Measurements from ENCODE around the gene ALMS1. TPM values are rescaled to one million over a fixed set of nuclear protein-coding genes. Genes with fewer than 3 reads are reported as not detected.
"Not testable (repeated sequence)": the region's sequence is repeated elsewhere in the genome, so short reads cannot be mapped to it uniquely, and the experiment has no call there.

ALMS1 gene
- polyA plus RNA-seq, 3 donors, result 32.9 to 41.1 (median 38.6) TPM

DNA sequence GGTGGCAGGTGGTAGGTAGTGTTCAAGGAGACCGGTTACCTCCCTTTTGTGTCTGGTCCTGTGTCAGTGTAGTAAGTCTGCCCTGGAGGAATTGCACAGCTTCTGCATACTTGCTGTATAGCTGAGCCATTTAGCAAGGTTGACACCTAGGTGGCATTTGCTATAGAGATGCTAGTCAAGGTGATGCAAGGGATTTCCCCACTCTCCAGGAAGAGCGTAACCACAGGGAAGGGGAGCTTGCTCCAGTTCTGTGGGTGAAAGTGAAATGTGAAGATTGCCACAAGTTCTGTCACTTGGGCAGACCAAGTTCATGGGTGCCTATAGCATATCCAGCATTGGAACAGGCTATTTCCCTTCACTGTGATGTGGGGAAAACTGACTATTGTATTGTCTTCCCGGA lies 228.5 kb downstream of the ALMS1 start:
- DNase-seq (ENCODE audit: low read depth in 3 of 3, low spot score in 2 of 3), result no peak

DNA sequence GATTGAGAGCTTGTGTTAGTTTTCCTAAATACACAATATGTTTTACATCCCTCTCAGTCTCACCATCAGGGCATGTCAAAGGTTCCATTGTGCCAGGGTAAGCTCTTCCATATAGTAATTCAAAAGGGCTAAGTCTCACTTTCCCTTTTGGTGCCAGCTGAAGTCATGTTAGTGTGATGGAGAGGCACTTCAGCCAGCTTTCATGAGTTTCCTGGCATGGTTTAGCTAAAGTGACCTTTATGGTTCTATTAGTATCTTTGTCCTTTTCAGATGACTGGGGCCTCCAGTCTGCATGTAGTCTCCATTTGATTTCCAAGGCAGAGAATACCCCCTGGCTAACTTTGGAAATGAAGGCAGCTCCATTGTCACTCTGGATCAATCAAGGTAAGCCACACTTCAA lies 229.4 kb downstream of the ALMS1 start:
- DNase-seq (ENCODE audit: low read depth in 3 of 3, low spot score in 2 of 3), result no peak

DNA sequence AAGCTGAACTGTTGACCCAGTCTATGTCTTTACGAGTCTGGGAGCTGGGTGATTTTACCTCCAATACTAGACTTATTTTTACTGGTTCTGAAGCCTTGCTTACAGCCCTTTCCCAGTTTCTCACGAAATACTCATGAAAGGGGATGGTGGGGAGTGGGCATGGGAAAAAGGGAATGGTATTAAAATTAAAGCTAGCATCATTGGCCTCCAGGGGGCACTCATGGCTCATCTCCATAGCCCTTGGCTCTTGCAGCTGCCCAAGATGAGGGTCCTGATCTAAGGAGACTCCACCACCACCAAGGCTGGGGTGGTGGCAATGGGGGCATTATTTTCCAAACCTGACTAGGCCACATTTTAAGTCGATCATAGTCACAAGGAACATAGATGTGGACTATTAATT lies 234.3 kb downstream of the ALMS1 start:
- DNase-seq (ENCODE audit: low read depth in 3 of 3, low spot score in 2 of 3), result not testable (repeated sequence)

DNA sequence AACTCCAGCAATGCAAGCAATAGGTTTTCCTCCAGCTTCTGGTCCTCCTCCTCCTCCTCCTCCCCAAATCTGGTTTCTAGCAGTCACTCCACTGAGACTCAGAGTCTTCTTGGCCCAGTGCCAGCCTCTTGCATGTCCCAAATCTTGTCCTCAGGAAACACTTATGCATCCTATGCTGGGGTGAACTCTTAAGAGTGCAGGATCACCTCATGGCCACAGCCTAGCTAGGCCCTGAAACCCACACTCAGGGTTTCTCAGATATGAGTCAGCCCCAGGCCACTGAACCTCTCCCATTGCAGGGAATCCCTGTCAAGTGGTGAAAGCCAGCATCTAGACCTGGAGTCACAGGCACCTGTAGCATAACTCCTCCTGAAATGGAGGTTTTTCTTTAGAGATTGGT lies 238.4 kb downstream of the ALMS1 start:
- DNase-seq (ENCODE audit: low read depth in 3 of 3, low spot score in 2 of 3), result not testable (repeated sequence)

DNA sequence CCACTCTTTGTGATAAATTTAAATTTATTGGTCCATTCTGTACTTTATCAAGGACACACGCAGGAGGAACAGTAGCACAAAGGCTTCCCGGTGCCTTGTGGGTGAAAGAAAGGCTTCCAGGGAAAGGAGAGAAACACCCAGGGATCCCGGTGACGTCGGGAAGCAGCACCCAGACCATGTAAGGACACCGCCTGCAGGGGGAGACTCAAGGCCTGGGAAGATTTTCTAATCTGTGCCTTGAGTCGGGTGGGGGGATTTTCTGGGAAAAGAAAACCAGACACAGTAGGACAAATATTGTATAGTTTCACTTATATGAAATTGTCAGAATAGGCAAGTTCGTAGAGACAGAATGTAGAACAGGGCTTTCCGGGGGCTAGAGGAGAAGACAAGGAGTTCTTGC lies 239.0 kb downstream of the ALMS1 start:
- DNase-seq (ENCODE audit: low read depth in 3 of 3, low spot score in 2 of 3), result not testable (repeated sequence)

DNA sequence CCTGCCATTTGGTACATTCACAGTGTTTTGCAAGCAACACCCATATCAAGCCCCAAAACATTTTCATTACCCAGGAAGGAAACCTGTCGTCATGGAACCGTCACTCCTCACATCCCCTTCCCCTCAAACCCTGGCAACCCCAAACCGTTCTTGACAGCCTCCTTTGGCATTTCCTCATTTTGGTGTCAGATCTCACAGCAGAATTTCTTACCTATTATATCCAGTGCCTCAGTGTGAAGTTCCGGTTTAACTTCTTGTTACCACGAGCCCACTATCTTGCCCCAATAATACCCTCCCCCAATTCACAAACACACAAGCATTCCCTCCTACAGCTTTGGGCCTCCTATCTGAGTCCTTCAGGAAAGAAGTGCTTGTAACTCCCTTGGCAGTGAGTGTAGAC lies 240.6 kb downstream of the ALMS1 start:
- not testable (repeated sequence) for DNase-seq (ENCODE audit: low read depth in 3 of 3, low spot score in 2 of 3)

DNA sequence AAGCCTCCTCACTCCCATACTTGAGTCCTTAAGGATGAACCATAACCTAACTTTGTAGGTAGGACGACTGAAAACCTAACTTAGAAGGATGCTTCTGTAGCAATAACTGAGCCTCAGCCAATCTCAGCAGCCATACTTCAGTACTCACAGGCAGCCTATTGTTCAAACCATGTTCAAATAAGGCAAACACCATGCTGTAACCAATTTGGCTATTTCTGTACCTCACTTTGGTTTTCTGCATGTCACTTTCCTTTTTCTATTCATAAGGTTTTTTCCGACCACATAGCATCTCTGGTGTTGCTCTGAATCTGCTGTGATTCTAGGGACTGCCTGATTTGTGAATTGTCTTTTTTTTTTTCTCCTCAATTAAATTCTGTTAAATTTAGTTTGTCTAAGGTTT lies 242.9 kb downstream of the ALMS1 start:
- DNase-seq (ENCODE audit: low read depth in 3 of 3, low spot score in 2 of 3), result not testable (repeated sequence)

DNA sequence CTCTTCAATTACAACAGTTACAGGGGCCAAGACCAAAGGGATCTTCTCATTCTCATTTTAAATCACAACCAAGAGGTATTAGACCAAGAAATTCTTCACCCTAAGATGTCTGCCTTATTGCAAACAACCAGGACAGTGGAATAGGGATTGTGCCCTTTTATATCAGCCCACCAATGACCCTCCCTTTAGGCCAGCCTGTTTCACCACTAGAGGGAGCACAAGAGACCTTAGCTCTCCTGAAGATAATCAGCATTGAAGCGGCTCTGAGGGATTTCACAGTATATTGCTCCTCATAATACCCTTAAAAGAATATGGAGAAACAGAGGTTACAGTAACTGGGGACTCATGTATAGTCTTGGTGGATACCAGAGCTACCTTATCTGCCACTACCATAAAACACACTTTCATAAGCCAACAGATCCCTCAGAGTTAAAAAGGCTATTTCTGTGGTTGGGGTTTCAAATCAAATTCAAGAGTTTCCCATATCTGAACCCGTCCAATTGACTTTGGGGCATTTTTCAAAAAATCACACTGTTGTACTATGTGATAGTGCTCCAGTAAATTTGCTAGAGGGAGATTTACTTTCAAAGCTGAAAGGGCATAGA lies 245.1 kb downstream of the ALMS1 start:
- not testable (repeated sequence) for DNase-seq (ENCODE audit: low read depth in 3 of 3, low spot score in 2 of 3)

DNA sequence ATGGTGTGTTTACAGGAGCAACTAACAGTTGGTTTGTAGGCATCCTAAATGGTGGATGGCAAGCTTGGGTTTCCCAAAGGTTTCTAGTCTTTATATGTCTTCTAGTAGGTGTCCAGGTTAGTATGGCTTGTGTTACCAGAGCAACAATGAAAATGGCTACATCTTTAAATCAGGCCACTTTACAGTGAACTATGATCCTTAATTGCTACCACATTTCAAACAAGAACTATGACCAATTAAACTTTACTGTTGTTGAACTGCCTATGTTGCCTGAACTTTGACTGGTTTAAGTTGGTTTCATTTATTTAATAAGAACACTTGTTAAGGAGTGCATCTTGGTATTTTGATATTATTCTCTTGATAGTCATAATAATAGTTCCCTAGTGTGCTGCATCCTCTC lies 251.3 kb downstream of the ALMS1 start:
- not testable (repeated sequence) for DNase-seq (ENCODE audit: low read depth in 3 of 3, low spot score in 2 of 3)

DNA sequence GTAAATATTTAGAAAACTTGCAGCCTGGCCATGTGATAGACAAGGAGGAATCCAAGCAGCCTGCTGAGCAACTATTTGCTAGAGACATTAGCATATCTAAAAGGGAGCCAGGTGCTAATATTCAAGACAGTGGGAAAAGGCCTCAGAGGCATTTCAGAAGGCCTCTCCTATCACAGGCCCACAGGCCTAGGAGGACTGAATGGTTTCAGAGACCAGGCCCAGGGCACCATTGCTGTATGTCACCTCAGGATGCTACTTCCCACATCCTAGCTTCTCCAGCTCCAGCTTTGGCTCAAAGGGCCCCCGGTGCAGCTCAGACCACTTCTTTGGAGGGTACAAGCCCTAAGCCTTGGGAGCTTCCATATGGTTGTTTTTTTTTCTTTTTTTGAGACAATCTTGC lies 252.8 kb downstream of the ALMS1 start:
- no peak for DNase-seq (ENCODE audit: low read depth in 3 of 3, low spot score in 2 of 3)

DNA sequence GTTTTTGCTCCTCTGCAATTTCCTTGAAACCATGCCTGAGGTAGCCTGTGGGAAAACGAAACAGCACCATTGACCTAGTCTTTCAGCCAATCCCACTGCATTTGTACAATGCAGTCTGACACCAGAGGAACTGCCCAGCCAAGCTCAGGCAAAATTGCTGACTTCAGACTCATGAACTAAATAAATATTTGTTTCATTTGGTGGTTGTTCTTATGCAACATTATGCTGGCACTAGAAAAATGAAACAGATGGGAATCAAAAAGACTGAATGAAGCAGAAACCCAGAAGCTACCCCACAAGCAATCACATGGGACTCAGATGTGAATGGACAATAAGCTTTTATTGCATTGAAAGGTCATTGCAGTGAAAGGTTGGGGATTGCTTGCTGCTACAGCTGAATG lies 254.9 kb downstream of the ALMS1 start:
- DNase-seq (ENCODE audit: low read depth in 3 of 3, low spot score in 2 of 3), result no peak

DNA sequence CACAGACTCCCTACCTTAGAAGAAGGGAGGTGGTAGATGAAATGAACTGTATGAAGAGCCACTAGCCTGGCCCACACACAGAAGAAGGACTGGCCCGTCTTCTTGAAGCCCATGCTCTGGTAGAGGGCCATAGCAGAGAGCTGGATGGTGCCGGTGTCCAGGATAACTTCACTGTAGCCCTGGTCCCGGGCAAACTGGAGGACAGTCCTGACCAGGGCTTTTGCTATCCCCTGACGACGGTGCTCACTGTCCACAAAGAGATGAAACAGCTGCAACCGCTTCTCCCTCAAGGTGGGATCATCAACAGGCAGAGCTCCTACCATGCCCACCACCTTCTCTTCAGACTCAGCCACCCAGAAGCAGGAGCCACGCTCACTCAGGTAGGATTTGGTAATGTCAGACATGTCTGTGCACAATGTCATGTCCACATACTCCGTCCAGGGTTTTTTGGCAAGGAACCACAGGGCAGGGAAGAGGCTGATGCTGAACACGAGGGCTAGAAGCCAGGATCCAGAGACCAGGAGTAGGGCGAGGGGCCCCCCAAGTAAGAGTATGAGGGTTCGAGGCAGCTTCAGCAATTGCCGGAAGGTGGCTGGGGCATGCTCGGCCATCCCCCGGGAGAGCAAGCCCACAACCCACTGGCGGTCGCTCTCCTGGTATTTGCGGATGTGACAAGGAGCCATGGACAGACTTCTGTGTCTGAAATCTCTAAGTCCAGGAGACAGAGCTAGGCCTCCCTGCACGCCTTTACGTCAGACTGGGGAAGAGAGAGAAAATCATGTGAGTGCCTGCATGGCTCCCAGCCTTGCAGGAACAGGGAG lies 255.5 kb downstream of the ALMS1 start:
- no peak for DNase-seq (ENCODE audit: low read depth in 3 of 3, low spot score in 2 of 3)

DNA sequence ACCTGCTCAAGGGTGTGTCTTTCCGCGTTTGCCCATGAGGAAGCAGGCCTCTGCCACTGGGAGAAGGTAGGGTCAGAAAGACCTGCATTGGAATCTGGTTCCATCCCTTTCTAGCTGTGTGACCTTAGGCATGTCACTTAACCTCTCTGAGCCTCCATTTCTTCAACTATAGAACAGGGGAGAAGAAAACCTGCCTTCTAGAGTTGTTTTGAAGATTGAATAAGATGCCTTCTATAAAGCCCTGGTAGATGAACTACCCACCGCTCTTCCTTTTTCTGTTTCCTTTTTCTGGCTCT lies 256.1 kb downstream of the ALMS1 start:
- DNase-seq (ENCODE audit: low read depth in 3 of 3, low spot score in 2 of 3), result no peak

DNA sequence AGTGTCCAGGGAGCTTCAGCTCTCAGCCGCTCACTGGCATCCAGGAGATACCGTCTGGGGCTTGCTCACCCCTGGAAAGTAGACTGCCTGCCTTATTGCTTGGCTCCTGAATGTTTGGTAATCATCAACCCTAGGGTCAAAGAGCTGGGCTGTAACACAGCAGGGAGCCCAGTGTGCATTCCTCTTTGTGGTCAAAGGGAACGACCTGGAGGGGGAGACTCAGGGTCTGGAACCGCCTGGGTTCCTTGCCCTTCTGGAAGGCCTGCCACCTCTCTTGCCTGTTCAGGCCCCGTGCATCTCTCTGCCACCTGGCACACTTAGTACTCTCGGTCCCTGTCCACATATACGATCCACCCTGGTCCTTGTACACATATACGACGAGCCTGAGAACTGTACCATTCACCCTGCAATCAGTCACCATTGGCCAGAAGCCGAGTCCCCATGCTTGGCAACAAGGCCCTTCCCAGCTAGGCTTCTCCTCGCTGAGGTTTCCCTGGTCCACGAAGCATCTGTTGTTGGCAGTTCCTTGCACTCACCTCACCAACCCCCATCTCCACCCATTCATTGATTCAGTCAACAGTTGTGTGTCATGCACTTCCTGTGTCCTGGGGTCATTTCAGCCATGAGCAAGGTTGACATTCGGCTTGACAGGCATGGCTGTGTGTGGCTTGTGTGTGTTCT lies 256.8 kb downstream of the ALMS1 start, which contains the start of gene NAT8:
TSS of gene NAT8 (minus strand) at position 85 of the 681 bp plus-strand sequence. CDS start 794 bp downstream, outside the sequence.
- DNase-seq (ENCODE audit: low read depth in 3 of 3, low spot score in 2 of 3), result no peak

DNA sequence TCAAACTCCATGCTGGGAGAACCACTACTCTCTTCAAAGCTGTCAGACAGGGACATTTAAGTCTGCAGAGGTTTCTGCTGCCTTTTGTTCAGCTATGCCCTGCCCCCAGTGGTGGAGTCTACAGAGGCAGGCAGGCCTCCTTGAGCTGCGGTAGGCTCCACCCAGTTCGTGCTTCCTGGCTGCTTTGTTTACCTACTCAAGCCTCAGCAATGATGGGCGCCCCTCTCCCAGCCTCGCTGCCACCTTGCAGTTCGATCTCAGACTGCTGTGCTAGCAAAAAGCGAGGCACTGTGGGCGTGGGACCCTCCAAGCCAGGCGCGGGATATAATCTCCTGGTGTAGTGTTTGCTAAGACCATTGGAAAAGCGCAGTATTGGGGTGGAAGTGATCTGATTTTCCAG lies 262.1 kb downstream of the ALMS1 start:
- DNase-seq (ENCODE audit: low read depth in 3 of 3, low spot score in 2 of 3), result not testable (repeated sequence)

DNA sequence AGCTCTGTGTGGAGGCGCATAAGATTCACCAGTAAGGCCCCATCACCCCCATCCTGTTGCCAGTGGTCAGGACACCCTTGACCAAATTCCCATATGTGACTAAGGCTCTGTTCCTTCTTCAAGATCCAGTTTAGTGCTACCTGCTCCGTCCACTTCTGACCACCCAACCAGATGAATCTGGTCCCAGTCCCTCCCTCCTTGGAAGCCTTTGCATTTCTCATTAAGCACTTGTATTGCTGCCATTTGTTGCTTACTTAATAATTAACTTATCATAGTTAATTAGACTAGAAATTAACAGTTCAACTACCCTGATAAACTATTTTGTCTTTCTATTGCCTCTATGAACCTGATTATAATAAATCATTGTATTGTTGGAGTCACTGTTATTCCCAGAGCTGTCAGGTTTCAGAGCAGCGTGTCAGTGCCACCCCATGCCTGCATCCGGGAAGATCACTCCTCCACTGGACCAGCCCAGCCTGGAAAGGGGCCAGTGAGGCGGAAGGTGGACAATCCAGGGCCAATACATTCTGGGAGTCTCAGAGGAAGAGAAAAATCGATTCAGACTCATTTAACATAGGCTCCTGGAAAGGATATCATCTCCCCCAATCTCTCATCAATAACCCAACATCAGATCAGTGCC lies 266.1 kb downstream of the ALMS1 start:
- DNase-seq (ENCODE audit: low read depth in 3 of 3, low spot score in 2 of 3), result no peak

DNA sequence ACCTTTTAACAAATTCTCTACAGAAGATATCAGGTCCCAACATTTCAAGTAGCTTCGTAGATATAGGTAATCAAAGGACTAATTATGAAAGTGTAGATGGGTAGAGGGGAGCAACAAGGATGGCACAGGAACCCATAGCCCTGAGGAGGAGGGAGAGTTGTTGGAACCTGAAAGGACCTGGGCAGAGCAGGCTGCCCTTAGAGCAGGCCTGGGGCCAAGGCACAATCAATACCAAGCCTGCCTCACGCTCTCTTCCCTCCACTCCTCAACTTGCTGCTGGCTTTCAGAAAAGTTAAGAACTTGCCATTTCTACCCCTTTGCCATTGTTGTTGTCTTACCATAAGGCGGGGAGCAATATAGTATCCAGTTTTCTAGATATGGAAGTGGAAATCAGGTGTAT lies 266.7 kb downstream of the ALMS1 start:
- DNase-seq (ENCODE audit: low read depth in 3 of 3, low spot score in 2 of 3), result no peak

DNA sequence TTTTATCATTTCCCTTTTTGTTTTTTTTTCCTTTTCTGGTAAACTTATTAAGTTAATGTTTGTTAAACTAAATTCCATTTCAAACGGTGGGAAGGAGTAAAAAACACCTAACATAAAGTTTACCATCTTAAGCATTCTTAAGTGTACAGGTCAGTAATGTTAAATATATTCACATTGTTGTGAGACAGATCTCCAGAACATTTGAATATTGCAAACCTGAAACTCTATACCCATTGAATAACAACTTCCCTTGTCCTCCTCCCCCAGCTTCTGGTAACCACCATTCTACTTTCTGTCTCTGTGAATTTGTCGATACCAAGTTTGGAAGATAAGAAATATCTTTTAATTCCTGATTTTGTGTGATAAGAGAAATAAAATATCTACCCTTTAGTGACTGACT lies 268.5 kb downstream of the ALMS1 start:
- no peak for DNase-seq (ENCODE audit: low read depth in 3 of 3, low spot score in 2 of 3)
